ENCODE results near the gene BCL3. TPM values are rescaled to one million over a fixed set of nuclear protein-coding genes. Genes with fewer than 3 reads are reported as not detected.

Gene BCL3
- total RNA-seq, 1 experiment from 2014 or later: 2.2 TPM

GRCh38 chr19:44746946-44747738, 1.4 kb upstream of the BCL3 start:
- Mint-ChIP-seq H3K9me3 (no peaks in the 10 kb centered on the region; a peak in 2 of 5 replicates), H3K27ac (no peak overlapping the region; a peak in 1 of 7 replicates), H3K4me1 (peaks cover 5 to 22% of the 10 kb centered on the region in 2 experiments), H3K27me3 (ENCODE audit: low read depth) (peaks cover 77% of the 10 kb centered on the region), H3K36me3 (ENCODE audit: insufficient read depth in 1 of 3, low read depth in 3 of 3) (no peaks in the 10 kb centered on the region), H3K4me3 (peak overlapping the region; percentile 62 to 85)
- no peak overlapping the region for H2BK120ac ChIP-seq (ENCODE audit: low read depth, low read length, poor library complexity, severe bottlenecking)
- no peak overlapping the region for H4K8ac ChIP-seq (replicated peaks; ENCODE audit: insufficient read length, low read depth, low read length)
- H3K79me1 ChIP-seq (ENCODE audit: insufficient read depth, low read depth, low read length, poor library complexity, severe bottlenecking): no peaks in the 10 kb centered on the region
- no peak for TF ChIP-seq CTCF (conservative IDR thresholded peaks at IDR 0.05)
- H2BK15ac ChIP-seq (ENCODE audit: low read depth, low read length): no peak overlapping the region
- no peak overlapping the region for H2AFZ ChIP-seq (ENCODE audit: low read length)
- H3K14ac ChIP-seq (ENCODE audit: insufficient read depth, low read length): no peak overlapping the region
- H3K27me3 ChIP-seq (ENCODE audit: insufficient read depth, low read length): peaks cover 32% of the 10 kb centered on the region
- H2BK5ac ChIP-seq (ENCODE audit: insufficient read length, low read length): no peak overlapping the region
- peak; percentile 83 for DNase-seq
- peaks cover 5% of the 10 kb centered on the region for H3K23me2 ChIP-seq (ENCODE audit: insufficient read length, low read depth, low read length, poor library complexity, severe bottlenecking)
- no peak overlapping the region for H3T11ph ChIP-seq (ENCODE audit: low read length)
- no peak overlapping the region for H3K56ac ChIP-seq (ENCODE audit: insufficient read length, low read depth, low read length)
- no peak overlapping the region for H4K5ac ChIP-seq (ENCODE audit: insufficient read length, low read depth, low read length)
- no peaks in the 10 kb centered on the region for H3K9me3 ChIP-seq (ENCODE audit: control insufficient read depth, low read depth, low read length)
- no peak overlapping the region for H2BK20ac ChIP-seq (ENCODE audit: low read depth, low read length, poor library complexity, severe bottlenecking)
- no peak overlapping the region for H3K27ac ChIP-seq (ENCODE audit: insufficient read length, low read depth, low read length)
- WGBS (ENCODE audit: extremely low coverage, insufficient read length, low lambda C conversion rate): no CpG with 5 or more reads among the region's 34 CpGs
- no peak overlapping the region for H4K91ac ChIP-seq (ENCODE audit: insufficient read length, low read depth, low read length)
- H2AK5ac ChIP-seq (ENCODE audit: insufficient read length, low read length): no peak overlapping the region
- H2BK12ac ChIP-seq (ENCODE audit: insufficient read length, low read depth, low read length): no peak overlapping the region
- no peak overlapping the region for H3K23ac ChIP-seq (ENCODE audit: insufficient read length, low read depth, low read length)
- no peak overlapping the region for H3K4ac ChIP-seq (ENCODE audit: low read depth, low read length)
- no peaks in the 10 kb centered on the region for H4K20me1 ChIP-seq (ENCODE audit: control insufficient read depth, insufficient read depth, insufficient read length)
- H3K79me2 ChIP-seq (ENCODE audit: insufficient read depth, low read length): no peaks in the 10 kb centered on the region
- no peak overlapping the region for H3K18ac ChIP-seq (ENCODE audit: insufficient read length, low read depth, low read length)
- no peaks in the 10 kb centered on the region for H3K4me1 ChIP-seq (ENCODE audit: insufficient read depth, low read length)
- H3K9ac ChIP-seq (ENCODE audit: extremely low read depth, insufficient read length, low read length): no peak overlapping the region
- H3K4me2 ChIP-seq (ENCODE audit: insufficient read depth, insufficient read length, low read length): peak overlapping the region; percentile 97

Measured in H9 (cell line).